NCI-H2171 (cell line): ENCODE measurements around the gene ABHD12.

ENCODE experiments used
- DNase-seq: peaks from one replicate; lab custom pipeline; 2025; lab: John Stamatoyannopoulos, UW

ABHD12 gene

DNA sequence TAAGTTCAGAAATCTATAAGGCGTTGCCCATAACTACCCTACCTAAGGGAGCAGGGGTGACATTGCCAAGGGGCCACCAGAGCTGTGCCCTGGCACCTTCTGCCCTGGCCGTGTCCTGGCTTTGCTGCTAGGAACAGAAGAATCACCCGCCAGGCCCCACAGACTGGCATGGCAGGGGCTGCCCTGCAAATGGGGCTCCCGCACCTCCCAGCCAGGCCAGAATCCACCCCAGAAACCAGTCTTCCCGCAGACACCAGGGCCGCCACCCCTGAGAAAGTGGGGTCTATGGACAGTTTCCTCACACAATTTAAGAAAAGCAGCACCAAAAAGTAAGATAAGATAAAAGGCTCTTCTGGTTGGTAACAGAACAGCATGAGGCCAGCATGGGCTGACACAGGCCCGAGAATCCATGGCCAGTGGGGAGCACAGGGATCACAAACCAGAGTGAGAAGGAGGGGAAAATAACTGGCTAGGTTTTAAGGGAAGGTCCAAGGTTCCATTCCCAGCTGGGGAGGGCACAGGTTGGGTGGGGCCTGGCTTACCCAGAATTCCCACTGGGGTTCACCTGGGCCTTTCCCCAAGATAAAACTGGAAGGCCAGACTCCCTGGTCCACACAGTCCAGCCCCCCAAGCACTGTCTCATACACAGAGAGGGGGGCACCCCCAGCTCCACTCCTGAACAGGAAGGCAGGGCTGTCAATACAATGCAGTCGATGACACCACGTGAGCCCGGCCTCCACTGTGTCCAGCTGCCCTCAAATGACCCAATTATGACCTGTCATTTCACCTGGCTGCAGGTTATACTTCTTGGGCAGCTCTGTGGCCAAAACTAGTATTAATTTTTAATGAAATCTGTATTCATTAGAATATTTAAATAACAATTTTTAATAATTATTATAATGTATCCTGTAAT, 83.4 kb downstream of the ABHD12 start:
- DNase-seq: no peak

DNA sequence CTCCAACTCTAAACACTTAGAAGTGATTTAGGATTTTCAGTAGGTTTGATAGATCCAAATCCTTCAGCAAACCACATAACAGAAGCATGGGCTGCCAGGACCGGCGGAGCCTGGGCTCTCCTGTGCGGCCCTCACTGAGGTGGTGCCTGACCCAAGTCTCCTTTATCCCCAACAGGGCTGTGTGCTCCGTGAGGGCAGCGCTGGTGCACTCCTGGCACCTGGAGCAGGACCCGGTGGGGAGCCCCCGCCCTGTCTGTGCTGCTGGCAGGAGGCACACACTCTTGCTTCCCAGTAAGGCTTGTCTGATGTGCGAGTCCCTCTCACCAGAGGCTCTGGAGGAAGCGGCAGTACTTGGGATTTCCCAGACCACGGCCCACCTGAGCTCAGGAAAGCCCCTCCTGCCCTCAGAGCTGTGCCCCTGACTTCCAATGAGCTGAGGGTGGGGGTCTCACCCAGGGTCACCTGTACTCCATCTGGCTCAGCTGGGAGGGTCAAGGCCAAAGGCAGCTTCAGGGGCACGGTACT, 86.5 kb downstream of the ABHD12 start:
- no peak for DNase-seq

DNA sequence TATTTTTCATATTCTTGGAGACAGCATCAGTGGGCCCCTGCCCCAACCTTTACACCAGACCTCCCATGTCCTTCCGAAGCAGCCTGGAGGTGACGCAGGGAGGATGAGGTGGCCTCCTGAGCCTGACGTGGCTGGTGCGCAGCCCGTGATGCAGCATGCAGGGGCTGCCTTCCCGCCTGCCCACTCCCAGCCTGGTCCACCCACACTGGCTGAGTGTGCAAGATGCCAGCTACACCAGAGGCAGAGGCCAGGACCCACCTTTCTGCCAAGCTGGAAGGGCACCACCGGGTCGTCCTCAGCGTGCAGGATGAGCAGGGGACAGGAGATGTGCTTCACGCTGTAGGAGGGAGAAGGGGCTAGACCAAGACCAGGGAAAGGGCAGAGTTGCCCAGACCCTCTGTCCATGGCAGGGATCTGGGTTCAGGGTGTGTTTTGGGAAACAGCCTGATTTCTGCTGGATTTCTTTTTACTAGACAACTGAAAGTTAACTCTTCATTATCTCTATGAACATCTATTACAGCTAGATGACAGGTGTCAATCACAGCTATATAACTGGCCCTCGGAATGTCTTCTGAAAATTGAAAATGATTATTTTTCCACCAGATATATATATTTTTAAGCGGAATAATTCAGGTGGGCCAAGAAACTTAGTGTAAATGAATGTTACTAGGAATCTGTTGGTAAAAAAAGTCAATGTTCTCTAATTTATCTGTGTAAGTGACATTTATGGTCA, 87.2 kb downstream of the ABHD12 start:
- DNase-seq: no peak

DNA sequence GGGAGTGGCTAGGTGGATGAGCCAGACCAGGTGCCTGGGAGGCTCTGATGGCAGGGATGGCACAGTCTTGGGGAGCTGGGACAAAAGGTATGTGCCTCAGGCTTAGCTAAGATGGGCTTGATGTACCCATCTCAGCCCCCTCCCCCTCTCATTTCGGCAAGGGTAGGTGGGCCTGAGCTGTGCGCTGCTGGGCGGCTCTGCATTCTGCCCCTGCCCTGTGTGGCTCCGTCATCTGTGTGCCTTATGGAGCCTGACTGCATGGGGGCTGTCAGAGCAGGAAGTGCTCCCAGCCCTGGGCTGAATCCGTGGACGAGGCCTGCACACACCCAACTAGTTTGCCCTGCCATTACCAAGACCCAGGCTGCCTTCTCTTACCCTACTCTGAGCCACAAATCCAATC, 88.0 kb downstream of the ABHD12 start:
- DNase-seq: no peak

DNA sequence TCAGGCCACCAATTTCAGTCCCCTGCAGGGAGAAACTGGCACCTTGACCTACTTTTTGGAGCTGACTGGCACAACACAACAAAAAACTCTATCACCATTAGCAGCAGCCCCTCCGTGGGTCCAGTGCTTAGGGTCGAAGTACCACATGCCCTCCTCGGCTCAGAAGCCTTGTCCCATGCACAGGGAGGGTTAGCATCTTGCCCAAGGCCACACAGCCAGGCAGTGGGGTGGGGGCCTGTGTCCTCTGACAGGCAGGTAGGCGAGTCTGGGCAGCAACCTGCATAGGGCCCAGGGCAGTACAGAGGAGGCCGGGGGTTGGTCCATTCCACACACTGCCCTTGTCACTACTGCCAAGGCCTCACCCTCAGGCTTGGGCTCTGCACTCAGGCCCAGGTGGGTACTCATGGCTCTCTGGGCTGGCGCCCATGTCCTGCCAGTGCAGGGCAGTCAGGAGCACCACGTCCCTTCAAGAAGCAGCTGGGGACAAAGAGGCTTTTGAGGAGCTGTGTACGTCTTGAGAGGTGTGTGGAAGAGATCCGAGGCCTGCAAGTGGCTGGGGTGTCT, 89.2 kb downstream of the ABHD12 start:
- DNase-seq: no peak

DNA sequence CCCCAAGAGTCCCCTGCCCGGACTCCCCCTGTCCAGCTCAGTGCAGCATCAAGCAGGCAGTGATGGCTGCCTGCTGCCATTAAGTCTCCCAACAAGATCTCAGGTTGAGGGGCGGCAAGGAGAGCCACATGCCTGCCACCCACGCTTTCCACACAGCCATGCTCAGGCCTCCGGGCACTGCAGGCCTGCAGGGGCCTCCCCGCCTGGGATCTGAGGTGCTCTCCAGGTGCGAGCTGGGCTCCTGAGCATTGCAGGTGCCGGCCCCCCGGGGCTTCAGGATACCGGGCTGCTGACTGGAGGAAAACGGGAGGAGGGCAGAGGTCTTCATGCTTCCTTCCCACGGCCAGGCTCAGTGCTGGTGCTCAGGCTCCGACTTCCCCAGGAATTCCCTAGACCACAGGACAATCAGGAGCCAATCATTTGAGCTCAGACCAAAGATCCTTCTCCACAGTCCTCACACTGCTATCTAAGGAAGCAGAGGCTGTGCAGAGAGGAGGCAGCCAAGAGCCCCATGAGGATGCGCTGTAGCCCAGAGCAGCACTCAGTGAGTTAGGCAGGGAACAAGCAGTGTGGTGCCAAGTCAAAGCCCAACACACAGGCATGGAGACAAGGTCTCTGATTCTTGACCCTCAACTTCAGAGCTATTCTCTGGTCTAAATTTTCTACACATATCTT, 90.0 kb downstream of the ABHD12 start:
- DNase-seq: no peak

DNA sequence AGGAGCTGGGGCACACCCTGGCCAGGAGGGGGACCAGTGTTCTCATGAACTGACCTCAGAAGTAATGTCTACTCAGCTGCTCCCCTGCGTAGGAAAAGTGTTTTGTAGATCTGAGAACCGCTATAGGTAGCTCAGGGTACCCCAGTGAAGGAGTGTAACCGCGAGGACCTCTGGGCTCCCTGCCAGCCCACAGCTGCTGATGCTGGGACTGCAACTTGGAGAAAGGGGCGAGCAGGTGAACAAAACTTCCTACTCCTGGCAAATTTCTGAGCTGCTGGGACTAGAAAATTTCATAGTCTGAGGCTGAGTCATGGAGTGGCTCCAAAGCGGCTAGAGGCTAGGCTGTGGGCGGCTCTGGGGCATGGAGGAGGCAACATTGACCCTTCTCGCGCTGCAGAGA, 90.8 kb downstream of the ABHD12 start:
- no peak for DNase-seq

DNA sequence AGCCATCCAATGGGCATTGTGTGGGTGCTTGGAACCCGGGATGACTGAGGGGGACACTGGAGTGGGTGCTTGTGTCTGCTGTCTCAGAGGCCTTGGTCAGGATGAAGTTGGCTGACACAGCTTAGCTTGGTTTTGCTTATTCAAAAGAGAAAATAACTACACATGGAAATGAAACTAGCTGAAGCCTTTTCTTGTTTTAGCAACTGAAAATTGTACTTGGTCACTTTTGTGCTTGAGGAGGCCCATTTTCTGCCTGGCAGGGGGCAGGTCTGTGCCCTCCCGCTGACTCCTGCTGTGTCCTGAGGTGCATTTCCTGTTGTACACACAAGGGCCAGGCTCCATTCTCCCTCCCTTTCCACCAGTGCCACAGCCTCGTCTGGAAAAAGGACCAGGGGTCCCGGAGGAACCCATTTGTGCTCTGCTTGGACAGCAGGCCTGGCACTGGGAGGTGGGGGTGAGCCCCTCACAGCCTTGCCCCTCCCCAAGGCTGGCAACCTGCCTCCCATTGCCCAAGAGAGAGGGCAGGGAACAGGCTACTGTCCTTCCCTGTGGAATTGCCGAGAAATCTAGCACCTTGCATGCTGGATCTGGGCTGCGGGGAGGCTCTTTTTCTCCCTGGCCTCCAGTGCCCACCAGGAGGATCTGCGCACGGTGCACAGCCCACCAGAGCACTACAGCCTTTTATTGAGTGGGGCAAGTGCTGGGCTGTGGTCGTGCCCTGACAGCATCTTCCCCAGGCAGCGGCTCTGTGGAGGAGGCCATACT, 93.3 kb downstream of the ABHD12 start:
- DNase-seq: no peak

DNA sequence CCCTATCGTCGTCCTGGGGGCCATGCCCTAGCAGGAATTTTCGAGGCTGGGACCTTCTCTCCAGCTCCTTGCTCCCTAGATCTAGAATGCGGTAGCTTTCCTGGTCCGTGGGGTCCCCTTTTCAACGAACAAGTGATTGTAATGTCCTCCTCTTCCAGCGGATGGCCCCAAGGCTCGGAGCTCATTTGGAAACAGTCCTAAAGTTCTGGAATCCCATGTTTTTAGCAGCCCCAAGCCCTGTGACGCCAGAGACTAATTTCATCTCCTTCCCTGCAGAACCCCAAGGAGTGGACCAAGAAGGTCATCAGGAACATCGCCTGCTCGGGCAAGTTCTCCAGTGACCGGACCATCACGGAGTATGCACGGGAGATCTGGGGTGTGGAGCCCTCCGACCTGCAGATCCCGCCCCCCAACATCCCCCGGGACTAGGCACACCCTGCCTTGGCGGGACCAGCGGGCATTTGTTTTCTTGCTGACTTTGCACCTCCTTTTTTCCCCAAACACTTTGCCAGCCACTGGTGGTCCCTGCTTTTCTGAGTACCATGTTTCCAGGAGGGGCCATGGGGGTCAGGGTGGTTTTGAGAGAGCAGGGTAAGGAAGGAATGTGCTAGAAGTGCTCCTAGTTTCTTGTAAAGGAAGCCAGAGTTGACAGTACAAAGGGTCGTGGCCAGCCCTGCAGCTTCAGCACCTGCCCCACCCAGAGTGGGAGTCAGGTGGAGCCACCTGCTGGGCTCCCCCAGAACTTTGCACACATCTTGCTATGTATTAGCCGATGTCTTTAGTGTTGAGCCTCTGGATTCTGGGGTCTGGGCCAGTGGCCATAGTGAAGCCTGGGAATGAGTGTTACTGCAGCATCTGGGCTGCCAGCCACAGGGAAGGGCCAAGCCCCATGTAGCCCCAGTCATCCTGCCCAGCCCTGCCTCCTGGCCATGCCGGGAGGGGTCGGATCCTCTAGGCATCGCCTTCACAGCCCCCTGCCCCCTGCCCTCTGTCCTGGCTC, 94.2 kb downstream of the ABHD12 start:
- no peak for DNase-seq

DNA sequence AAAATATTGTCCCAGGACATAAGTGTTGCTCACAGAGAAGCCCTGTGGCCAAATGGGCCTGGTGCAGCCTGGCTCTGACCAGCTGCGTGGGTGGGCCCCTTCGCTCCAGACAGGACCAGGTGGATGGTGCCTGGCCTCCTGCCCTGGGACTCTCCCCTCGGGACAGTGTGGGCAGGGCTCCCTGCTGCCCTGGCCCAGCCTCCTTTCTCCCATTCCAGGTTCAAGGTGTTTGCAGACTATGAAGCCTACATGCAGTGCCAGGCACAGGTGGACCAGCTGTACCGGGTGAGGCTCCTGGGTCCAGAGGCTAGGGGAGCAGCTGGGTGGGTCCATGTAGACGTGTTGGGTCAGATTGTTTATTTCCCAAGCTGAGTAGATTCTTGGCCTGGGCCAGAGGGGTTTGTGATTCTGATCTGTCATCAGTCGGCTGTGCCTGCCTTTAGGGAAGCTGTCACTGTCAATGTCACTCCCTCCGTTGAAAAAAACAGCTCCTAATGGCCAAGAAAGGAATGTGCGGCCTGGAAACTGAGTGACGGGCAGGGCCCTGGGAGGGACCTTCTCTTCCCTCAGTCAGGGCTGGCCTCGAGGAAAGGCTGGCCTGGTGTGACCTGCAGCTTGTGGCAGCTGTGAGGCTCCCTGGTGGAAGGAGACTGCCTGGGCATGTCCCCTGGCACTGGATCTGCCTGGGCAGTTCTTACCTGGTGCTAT, 95.1 kb downstream of the ABHD12 start:
- no peak for DNase-seq

DNA sequence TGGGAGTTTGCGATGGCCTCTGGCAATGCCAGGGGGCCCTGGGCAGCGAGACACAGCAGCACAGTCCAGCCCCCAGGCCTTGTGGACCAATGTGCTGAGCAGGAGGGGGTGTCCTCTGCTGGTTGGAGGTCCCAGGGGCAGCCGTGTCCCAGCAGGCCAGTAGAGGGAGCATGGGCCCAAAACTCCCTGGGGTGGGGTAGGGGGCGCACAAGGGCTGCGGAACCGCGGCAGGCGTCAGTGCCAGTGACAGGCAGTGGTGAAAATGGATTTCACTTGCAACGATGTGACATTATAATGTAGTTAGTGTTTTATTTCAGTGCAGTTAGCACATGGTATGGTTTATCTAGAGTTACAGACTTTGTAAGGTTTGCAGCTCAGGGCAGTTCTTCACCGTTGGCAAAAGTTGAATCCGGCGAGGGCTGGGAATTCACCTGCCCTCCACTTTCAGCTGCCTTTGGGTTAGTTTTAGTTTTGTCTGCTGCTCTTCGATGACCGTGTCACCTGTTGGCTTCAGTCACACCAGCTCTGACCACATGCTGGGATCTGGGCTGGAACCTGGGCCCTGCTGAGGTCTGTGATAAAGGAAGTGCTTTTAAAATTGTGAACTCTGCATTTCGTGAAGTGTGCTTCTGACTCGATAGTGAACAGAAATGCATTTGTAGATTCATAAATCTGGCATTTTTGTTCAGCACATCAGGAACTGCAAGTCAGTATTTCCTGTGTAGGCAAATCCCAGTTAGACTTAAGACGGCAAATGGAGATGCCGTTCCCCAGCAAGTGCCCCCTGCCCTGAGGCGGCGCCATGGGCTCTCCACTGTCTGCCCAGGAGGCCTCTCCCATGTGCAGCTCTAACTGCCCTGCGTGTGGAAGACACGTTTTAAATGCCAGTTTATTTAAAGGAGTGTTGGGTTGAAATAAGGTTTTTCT, 95.9 kb downstream of the ABHD12 start:
- DNase-seq: peak; percentile 23

DNA sequence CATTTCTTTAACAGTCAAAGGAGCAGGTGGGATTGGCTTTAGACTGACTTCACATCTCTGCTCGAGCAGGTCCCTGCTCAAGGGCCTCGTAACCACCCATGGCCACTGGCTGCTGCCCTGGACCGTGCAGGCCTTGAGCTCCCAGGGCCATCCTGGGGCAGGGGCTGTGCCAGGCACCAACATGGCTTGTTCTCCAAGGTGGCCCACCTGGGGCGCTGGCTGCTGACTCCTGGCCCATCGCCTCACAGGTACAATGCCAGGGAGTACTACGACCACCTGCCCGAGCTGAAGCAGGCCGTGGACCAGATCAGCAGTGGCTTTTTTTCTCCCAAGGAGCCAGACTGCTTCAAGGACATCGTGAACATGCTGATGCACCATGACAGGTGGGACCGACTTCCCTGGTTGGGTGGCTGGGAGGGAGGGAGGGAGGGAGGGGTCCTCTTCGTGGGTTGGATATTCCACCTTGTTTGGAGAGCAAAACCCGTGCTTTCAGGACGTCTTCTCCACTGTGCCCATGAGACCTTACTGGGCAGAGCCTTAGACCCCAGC, 96.7 kb downstream of the ABHD12 start:
- no peak for DNase-seq

DNA sequence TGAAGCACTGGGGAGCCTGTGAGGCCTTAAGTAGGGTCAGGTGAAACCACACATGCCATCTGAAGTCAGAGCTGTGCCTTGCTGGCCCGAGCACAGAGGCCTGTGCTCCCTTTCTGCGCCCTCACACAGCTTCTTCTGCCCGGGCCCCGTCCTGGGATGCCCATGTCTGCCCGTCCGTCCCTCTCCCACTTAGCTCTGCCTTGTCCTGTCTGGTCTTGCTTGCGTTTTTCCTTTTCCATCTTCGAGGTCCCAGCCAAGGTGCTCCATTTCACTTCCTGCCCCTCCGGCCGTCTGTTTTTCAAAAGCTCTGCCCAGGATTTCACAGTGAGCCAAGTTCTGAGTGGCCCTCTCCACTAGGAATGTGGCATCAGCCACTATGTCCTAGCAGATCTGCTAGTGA, 97.1 kb downstream of the ABHD12 start:
- DNase-seq: no peak

DNA sequence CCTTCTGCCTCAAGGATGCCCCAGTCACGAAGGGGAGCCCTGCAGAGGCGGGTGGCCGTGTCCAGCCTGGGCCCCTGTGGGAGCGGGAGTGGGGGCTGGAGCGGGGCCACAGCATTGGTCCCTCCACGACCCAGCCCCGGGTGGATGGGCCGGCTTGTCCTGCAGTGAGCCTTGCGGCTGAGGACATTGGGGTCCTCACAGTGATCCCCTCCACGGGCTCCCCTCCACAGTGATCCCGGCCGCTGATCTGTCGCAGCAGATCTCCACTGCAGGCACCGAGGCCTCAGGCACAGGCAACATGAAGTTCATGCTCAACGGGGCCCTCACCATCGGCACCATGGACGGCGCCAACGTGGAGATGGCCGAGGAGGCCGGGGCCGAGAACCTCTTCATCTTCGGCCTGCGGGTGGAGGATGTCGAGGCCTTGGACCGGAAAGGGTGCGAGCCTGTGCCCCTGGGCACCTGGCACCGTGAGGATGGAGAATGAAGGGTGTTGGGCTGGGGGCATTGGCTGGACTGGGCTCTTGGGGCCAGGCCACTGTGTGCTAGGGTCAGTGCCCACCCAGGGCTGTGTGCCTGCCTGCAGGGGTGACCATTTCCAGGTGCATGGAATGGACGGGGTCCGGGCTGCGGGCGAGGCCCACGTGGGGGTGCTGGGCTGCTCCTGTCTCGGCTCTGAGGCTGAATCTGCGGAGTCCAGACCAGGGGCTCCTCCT, 98.3 kb downstream of the ABHD12 start:
- no peak for DNase-seq

DNA sequence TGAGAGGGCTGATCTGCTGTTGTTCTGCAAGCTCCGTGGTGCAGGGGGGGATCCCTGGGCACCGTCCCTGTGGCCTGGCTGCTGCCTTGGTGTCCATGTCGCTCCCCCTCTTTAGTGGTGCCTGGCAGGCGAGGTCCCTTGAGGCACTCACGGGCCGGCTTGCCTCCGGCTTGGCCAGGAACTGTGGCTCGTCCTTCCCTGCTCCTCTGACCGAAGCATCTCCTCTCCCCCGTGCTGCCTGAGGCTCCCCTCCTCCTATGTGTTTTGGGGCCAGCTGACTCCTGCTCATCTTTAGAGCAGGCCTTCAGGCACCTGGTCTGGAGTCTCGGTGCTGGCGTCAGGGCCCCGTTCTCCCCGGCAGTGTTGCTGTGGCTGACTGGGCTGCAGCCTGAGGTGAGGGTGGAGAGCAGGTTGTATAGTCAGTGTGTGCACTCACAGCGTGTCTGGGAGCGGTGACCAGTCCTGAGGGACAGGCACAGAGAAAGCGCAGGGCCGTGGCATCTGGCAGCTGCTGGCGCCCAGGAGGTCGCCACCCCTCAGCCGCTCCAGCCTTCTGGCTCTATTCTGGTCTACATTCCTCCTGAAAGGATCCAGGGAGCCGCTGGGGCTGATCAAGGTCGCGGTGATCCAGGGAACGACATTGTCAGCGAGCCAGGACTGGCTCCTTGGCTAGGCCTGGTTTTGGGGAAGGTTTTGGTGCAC, 99.1 kb downstream of the ABHD12 start:
- DNase-seq: no peak

DNA sequence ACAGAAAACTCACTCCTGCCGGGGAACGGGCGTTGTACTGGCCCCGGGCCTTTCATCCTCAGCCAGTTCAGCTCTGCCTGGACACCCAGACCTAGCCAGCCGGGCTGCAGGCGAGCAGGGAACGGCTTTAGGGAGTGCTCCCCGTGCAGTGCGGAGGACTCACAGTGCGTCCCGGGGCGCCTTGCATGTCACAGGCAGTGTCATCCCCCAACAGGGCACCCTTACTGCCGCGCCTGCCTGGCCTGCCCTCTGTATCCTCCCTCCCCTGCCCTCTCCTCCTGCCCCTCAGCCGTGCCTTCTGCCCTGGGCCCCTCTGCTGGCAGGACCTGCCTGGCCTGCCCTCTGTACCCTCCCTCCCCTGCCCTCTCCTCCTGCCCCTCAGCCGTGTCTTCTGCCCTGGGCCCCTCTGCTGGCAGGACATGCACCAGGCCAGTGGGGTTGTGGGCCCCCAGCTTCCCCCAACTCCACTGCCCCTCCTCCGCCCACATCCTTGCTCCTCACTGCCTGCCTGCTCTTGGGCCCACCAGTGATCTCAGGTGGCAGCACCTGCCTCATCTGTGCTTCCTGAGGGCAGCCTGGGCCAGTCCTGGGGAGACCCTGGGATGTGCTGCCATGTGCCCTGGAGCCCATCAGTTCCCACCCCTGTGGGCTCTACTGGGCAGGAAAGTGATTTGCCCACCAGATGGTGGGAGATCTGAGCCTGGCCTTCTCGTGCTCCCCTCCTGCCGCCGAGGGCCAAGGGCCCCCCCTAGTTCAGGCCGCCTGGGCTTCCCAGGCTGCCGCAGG, 99.8 kb downstream of the ABHD12 start:
- no peak for DNase-seq
